Measurements from ENCODE around the gene RBMS1.

DNA sequence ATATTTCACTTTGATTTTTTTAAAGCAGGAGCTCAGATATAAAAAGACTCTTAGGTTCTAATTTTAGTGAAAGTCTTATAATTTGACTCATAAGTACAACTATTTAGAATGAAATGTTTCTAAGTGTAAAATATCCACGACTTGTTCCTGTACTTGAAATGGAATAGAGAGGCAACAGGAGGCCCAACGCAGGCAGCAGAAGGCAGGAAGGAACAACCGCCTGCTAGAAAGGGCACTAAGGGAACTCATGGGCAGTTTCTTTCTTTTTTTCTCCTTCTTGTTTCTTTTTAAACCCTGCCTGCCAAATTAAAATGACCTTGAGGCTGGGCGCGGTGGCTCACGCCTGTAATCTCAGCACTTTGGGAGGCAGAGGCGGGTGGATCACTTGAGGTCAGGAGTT lies 51.0 kb downstream of the RBMS1 start:
- TF ChIP-seq CREB1 (IDR thresholded peaks at IDR 0.05) (no peak), CREB1 (CRISPR knock-in tag; IDR thresholded peaks at IDR 0.05) (no peak), POLR2A (IDR thresholded peaks at IDR 0.05; ENCODE audit: insufficient read depth in 1 of 2, low read depth in 2 of 2, low read length in 2 of 2) (no peak), CHD2 (IDR thresholded peaks at IDR 0.05; ENCODE audit: low read depth, low read length) (no peak), DNMT1 (CRISPR knock-in tag; IDR thresholded peaks at IDR 0.05) (no peak), ZFX (CRISPR knock-in tag; IDR thresholded peaks at IDR 0.05; ENCODE audit: low read depth) (no peak), ZNF549 (CRISPR knock-in tag; IDR thresholded peaks at IDR 0.05) (no peak), POLR2AphosphoS5 (IDR thresholded peaks at IDR 0.05; ENCODE audit: low read depth, low read length) (no peak), ZIK1 (CRISPR knock-in tag; IDR thresholded peaks at IDR 0.05; ENCODE audit: borderline replicate concordance, low read depth) (no peak)
- TF ChIP-seq, protein P1, sequence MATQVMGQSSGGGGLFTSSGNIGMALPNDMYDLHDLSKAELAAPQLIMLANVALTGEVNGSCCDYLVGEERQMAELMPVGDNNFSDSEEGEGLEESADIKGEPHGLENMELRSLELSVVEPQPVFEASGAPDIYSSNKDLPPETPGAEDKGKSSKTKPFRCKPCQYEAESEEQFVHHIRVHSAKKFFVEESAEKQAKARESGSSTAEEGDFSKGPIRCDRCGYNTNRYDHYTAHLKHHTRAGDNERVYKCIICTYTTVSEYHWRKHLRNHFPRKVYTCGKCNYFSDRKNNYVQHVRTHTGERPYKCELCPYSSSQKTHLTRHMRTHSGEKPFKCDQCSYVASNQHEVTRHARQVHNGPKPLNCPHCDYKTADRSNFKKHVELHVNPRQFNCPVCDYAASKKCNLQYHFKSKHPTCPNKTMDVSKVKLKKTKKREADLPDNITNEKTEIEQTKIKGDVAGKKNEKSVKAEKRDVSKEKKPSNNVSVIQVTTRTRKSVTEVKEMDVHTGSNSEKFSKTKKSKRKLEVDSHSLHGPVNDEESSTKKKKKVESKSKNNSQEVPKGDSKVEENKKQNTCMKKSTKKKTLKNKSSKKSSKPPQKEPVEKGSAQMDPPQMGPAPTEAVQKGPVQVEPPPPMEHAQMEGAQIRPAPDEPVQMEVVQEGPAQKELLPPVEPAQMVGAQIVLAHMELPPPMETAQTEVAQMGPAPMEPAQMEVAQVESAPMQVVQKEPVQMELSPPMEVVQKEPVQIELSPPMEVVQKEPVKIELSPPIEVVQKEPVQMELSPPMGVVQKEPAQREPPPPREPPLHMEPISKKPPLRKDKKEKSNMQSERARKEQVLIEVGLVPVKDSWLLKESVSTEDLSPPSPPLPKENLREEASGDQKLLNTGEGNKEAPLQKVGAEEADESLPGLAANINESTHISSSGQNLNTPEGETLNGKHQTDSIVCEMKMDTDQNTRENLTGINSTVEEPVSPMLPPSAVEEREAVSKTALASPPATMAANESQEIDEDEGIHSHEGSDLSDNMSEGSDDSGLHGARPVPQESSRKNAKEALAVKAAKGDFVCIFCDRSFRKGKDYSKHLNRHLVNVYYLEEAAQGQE (IDR thresholded peaks at IDR 0.05; ENCODE audit: borderline replicate concordance in 1 of 2, low read depth in 1 of 2, low read length in 2 of 2): no peak
- TF ChIP-seq, protein P2, sequence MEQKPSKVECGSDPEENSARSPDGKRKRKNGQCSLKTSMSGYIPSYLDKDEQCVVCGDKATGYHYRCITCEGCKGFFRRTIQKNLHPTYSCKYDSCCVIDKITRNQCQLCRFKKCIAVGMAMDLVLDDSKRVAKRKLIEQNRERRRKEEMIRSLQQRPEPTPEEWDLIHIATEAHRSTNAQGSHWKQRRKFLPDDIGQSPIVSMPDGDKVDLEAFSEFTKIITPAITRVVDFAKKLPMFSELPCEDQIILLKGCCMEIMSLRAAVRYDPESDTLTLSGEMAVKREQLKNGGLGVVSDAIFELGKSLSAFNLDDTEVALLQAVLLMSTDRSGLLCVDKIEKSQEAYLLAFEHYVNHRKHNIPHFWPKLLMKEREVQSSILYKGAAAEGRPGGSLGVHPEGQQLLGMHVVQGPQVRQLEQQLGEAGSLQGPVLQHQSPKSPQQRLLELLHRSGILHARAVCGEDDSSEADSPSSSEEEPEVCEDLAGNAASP (CRISPR knock-in tag; IDR thresholded peaks at IDR 0.05; ENCODE audit: borderline replicate concordance): no peak

Data from HepG2 (cell line).